Neural cell (in vitro differentiated cells): Measurements from ENCODE around the gene NRG3. TPM values are rescaled to one million over a fixed set of nuclear protein-coding genes. Genes with fewer than 3 reads are reported as not detected.

Experiments
- H2AFZ ChIP-seq: fragments of 200-600, 300-800 bp; sonication (generic), shearing (Covaris generic); 2 replicates; pipeline ENCODE4 v1.6.0; 2014; ENCODE audit warnings: low read depth, mild to moderate bottlenecking, antibody characterized with exemption, low read length, moderate library complexity
- H3F3A ChIP-seq: fragments of 200-600 bp; shearing (Covaris generic); 2 replicates; pipeline ENCODE4 v1.6.1; 2016; ENCODE audit warnings: mild to moderate bottlenecking, moderate library complexity, mixed read lengths, antibody characterized with exemption, low read length; ENCODE audit not compliant: insufficient read depth, poor library complexity, severe bottlenecking
- H3K27ac ChIP-seq: fragments of 200-600, 300-800 bp; sonication (generic), shearing (Covaris generic); 2 replicates; pipeline ENCODE4 v1.5.1; 2014; ENCODE audit warnings: mild to moderate bottlenecking, low read length, moderate library complexity
- H3K27me3 ChIP-seq: fragments of 300-800, 200-600 bp; sonication (generic), shearing (Covaris generic); 2 replicates; pipeline ENCODE4 v1.6.0; 2014; ENCODE audit warnings: mild to moderate bottlenecking, low read depth, low read length, moderate library complexity; ENCODE audit not compliant: insufficient read depth
- H3K36me3 ChIP-seq: fragments of 300-800, 200-600 bp; sonication (generic), shearing (Covaris generic); 2 replicates; pipeline ENCODE4 v1.5.1; 2014; ENCODE audit warnings: mild to moderate bottlenecking, antibody characterized with exemption, low read length, moderate library complexity; ENCODE audit not compliant: insufficient read depth
- H3K4me2 ChIP-seq: fragments of 300-800, 200-600 bp; sonication (generic), shearing (Covaris generic); 2 replicates; pipeline ENCODE4 v1.6.0; 2014; ENCODE audit warnings: mild to moderate bottlenecking, low read length
- H3K4me3 ChIP-seq: fragments of 300-800, 200-600 bp; sonication (generic), shearing (Covaris generic); 2 replicates; pipeline ENCODE4 v1.5.1; 2014; ENCODE audit warnings: mild to moderate bottlenecking, low read length, moderate library complexity
- H3K79me2 ChIP-seq: fragments of 200-600 bp; shearing (Covaris generic); replicated peaks from 2 replicates; pipeline ENCODE4 v1.6.0; 2014; ENCODE audit warnings: mild to moderate bottlenecking, low read length, moderate library complexity; ENCODE audit not compliant: insufficient read depth
- H3K9ac ChIP-seq: fragments of 300-800, 200-600 bp; sonication (generic), shearing (Covaris generic); 2 replicates; pipeline ENCODE4 v1.6.1; 2016; ENCODE audit warnings: mild to moderate bottlenecking, low read length, mixed read lengths
- H3K9me2 ChIP-seq: fragments of 200-600 bp; shearing (Covaris generic); 2 replicates; pipeline ENCODE4 v1.6.1; 2016; ENCODE audit warnings: mild to moderate bottlenecking, low read length, mixed read lengths; ENCODE audit not compliant: insufficient read depth
- H3K9me3 ChIP-seq: fragments of 200-600, 300-800 bp; sonication (generic), shearing (Covaris generic); 2 replicates; pipeline ENCODE4 v1.6.1; 2016; ENCODE audit warnings: mild to moderate bottlenecking, mixed run types, low read length, moderate library complexity, mixed read lengths
- H4K20me1 ChIP-seq: fragments of 200-600 bp; shearing (Covaris generic); 2 replicates; pipeline ENCODE4 v1.6.1; 2016; ENCODE audit warnings: mild to moderate bottlenecking, mixed run types; ENCODE audit not compliant: insufficient read depth
- EP300 ChIP-seq: fragments of 450-650 bp; conservative IDR thresholded peaks from 2 replicates; pipeline ENCODE4 v1.6.1; 2014; ENCODE audit warnings: antibody characterized with exemption, mild to moderate bottlenecking, moderate library complexity; ENCODE audit not compliant: poor library complexity, severe bottlenecking
- EZH2 ChIP-seq: fragments of 200-600, 300-800 bp; shearing (Covaris generic), sonication (generic); IDR thresholded peaks from 2 replicates; pipeline ENCODE4 v1.6.1; 2014; ENCODE audit warnings: antibody characterized with exemption, low read length, borderline replicate concordance, mild to moderate bottlenecking; ENCODE audit not compliant: insufficient read depth, poor library complexity, severe bottlenecking
- MXI1 ChIP-seq: fragments of 450-650 bp; conservative IDR thresholded peaks from 2 replicates; pipeline ENCODE4 v1.6.1; 2014; ENCODE audit warnings: antibody characterized with exemption, mild to moderate bottlenecking; ENCODE audit not compliant: poor library complexity, severe bottlenecking
- POLR2AphosphoS5 ChIP-seq: IDR thresholded peaks from 2 replicates; pipeline ENCODE4 v1.6.1; 2012
- RAD21 ChIP-seq: fragments of 450-650 bp; conservative IDR thresholded peaks from 2 replicates; pipeline ENCODE4 v1.6.1; 2014; ENCODE audit warnings: antibody characterized with exemption, mild to moderate bottlenecking, moderate library complexity
- SMC3 ChIP-seq: fragments of 450-650 bp; conservative IDR thresholded peaks from 2 replicates; pipeline ENCODE4 v1.6.1; 2014; ENCODE audit warnings: antibody characterized with exemption, mild to moderate bottlenecking, moderate library complexity; ENCODE audit not compliant: poor library complexity
- TAF1 ChIP-seq: IDR thresholded peaks from 2 replicates; pipeline ENCODE4 v1.6.1; 2012; ENCODE audit warnings: low read depth
- polyA plus RNA-seq: library from polyadenylated mRNA; depleted of rRNA; stranded (reverse); fragments of >200 nt; gene quantifications from 2 replicates; pipeline ENCODE4 v1.2.3, GENCODE V29; 2014
- TF ChIP-seq, protein P1 (sequence below): IDR thresholded peaks from 2 replicates; pipeline ENCODE4 v1.6.1; 2012; ENCODE audit warnings: borderline replicate concordance
- TF ChIP-seq, protein P2 (sequence below): fragments of 450-650 bp; IDR thresholded peaks from 2 replicates; pipeline ENCODE4 v1.5.1; 2014; ENCODE audit warnings: antibody characterized with exemption, mild to moderate bottlenecking, moderate library complexity; ENCODE audit not compliant: poor library complexity, severe bottlenecking

NRG3 gene
- polyA plus RNA-seq, 1 donor from 2014 or later = 14.0 TPM

DNA sequence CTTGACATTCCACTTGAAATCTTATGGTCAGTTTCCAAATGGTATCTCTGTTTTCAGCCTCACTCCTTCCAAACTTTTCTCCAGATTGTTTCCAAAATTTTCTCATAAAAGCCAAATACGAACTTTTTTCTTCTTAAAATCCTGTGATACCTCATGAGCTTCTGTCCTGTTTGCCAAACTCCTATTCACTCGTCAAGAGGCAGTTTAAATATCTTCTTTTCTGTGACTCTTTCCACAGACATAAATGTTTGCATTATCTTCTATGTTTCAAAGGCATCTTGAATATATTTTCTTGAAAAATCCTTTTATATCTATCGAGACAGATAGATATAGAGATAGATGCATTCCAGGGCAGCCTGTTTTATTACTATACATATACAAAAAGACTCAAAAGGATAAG, 109.4 kb downstream of the NRG3 start:
- Histone ChIP-seq H3F3A (no peaks in the 10 kb centered on the region), H2AFZ (no peak overlapping the region), H3K9ac (no peak overlapping the region), H3K4me2 (no peak overlapping the region), H3K79me2 (no peaks in the 10 kb centered on the region), H3K36me3 (no peaks in the 10 kb centered on the region), H3K4me3 (no peak overlapping the region), H4K20me1 (no peaks in the 10 kb centered on the region), H3K9me2 (no peaks in the 10 kb centered on the region), H3K27me3 (no peaks in the 10 kb centered on the region), H3K27ac (no peak overlapping the region), H3K9me3 (no peaks in the 10 kb centered on the region)
- TF ChIP-seq TAF1 (no peak), POLR2AphosphoS5 (no peak), SMC3 (no peak), EP300 (no peak), MXI1 (no peak), RAD21 (no peak), EZH2 (no peak)
- TF ChIP-seq, protein P1, sequence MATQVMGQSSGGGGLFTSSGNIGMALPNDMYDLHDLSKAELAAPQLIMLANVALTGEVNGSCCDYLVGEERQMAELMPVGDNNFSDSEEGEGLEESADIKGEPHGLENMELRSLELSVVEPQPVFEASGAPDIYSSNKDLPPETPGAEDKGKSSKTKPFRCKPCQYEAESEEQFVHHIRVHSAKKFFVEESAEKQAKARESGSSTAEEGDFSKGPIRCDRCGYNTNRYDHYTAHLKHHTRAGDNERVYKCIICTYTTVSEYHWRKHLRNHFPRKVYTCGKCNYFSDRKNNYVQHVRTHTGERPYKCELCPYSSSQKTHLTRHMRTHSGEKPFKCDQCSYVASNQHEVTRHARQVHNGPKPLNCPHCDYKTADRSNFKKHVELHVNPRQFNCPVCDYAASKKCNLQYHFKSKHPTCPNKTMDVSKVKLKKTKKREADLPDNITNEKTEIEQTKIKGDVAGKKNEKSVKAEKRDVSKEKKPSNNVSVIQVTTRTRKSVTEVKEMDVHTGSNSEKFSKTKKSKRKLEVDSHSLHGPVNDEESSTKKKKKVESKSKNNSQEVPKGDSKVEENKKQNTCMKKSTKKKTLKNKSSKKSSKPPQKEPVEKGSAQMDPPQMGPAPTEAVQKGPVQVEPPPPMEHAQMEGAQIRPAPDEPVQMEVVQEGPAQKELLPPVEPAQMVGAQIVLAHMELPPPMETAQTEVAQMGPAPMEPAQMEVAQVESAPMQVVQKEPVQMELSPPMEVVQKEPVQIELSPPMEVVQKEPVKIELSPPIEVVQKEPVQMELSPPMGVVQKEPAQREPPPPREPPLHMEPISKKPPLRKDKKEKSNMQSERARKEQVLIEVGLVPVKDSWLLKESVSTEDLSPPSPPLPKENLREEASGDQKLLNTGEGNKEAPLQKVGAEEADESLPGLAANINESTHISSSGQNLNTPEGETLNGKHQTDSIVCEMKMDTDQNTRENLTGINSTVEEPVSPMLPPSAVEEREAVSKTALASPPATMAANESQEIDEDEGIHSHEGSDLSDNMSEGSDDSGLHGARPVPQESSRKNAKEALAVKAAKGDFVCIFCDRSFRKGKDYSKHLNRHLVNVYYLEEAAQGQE = no peak
- TF ChIP-seq, protein P2, sequence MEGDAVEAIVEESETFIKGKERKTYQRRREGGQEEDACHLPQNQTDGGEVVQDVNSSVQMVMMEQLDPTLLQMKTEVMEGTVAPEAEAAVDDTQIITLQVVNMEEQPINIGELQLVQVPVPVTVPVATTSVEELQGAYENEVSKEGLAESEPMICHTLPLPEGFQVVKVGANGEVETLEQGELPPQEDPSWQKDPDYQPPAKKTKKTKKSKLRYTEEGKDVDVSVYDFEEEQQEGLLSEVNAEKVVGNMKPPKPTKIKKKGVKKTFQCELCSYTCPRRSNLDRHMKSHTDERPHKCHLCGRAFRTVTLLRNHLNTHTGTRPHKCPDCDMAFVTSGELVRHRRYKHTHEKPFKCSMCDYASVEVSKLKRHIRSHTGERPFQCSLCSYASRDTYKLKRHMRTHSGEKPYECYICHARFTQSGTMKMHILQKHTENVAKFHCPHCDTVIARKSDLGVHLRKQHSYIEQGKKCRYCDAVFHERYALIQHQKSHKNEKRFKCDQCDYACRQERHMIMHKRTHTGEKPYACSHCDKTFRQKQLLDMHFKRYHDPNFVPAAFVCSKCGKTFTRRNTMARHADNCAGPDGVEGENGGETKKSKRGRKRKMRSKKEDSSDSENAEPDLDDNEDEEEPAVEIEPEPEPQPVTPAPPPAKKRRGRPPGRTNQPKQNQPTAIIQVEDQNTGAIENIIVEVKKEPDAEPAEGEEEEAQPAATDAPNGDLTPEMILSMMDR = no peak

DNA sequence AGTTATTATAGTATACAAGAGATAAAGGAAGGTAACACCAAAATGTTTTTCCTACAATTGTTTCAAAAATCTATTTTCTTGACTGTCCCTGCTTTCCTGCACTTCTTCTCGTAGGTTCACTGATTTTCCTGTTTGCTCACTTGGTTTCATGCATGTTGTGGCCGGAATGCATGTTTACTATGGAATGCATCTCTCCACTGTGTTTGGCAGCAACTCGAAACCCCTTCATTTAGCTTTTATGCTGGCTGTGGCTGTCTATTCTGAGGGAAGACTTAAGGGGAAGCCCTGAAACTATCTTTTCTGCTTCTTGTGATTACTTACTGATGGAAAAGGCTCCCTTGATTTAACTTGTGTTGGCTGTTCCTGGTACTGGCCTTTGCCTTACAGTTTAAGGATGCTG, 120.3 kb downstream of the NRG3 start:
- TF ChIP-seq POLR2AphosphoS5 = no peak
- no peak for TF ChIP-seq EP300
- TF ChIP-seq MXI1 = no peak
- no peak for TF ChIP-seq EZH2
- H4K20me1 ChIP-seq = no peaks in the 10 kb centered on the region
- no peaks in the 10 kb centered on the region for H3F3A ChIP-seq
- H3K9me2 ChIP-seq = no peaks in the 10 kb centered on the region
- no peaks in the 10 kb centered on the region for H3K9me3 ChIP-seq
- H3K9ac ChIP-seq = no peak overlapping the region
- no peak overlapping the region for H3K4me2 ChIP-seq
- no peak overlapping the region for H3K4me3 ChIP-seq
- H3K79me2 ChIP-seq = no peaks in the 10 kb centered on the region
- H2AFZ ChIP-seq = no peak overlapping the region
- H3K27me3 ChIP-seq = no peaks in the 10 kb centered on the region
- H3K36me3 ChIP-seq = no peaks in the 10 kb centered on the region
- no peak overlapping the region for H3K27ac ChIP-seq

DNA sequence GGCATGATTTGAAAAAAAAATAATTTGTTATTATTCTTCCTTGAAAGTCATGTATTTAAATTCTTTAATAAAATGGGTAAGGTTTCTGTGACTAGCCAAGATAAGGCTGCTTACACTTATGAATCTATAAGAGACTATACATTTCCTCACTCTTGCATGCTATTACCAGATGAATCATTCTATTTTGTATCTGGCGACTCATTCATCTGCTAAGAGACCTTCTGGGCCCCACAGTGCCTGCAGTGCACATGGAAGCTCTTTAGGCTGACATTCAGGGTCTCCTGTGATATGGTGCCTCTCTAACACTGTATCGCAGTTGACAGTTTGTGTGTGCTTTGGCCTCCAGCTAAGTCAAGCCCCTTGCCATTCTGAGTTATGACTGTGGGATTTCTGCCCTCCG, 121.9 kb downstream of the NRG3 start:
- Histone ChIP-seq H2AFZ (no peak overlapping the region), H3K36me3 (no peaks in the 10 kb centered on the region), H3K27me3 (no peaks in the 10 kb centered on the region), H3K9me2 (no peaks in the 10 kb centered on the region), H4K20me1 (no peaks in the 10 kb centered on the region), H3K27ac (no peak overlapping the region), H3K9ac (no peak overlapping the region), H3K9me3 (no peaks in the 10 kb centered on the region), H3K79me2 (no peaks in the 10 kb centered on the region), H3F3A (no peaks in the 10 kb centered on the region), H3K4me2 (no peak overlapping the region), H3K4me3 (no peak overlapping the region)
- TF ChIP-seq, protein P2 = no peak
- TF ChIP-seq RAD21 = no peak
- TF ChIP-seq EP300 = no peak
- TF ChIP-seq SMC3 = no peak
- TF ChIP-seq, protein P1 = no peak
- no peak for TF ChIP-seq MXI1
- no peak for TF ChIP-seq TAF1
- no peak for TF ChIP-seq POLR2AphosphoS5
- no peak for TF ChIP-seq EZH2
